ENCODE measurements around the gene ERCC8.
"Not testable (repeated sequence)": the region's sequence is repeated elsewhere in the genome, so short reads cannot be mapped to it uniquely, and the experiment has no call there.

ERCC8 gene

DNA sequence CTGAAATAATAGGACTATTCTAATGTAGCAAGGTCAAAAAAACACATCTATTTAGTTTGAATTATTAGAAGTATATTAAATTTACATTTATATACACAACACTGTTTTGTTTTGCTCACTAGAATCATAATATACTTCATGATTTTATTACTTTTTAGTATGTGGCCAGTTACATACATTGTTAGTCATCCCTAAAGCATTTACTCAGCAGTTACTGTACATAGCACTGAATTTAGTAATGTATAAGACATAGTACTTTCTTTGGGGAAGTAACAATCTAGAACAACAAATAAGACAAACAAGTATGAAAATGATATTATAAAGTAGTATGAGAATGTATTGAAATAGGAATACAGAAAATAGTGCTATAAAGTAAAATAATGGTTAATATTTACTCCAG is 28.2 kb downstream of the ERCC8 start:
- DNase-seq (ENCODE audit: low spot score): no peak

DNA sequence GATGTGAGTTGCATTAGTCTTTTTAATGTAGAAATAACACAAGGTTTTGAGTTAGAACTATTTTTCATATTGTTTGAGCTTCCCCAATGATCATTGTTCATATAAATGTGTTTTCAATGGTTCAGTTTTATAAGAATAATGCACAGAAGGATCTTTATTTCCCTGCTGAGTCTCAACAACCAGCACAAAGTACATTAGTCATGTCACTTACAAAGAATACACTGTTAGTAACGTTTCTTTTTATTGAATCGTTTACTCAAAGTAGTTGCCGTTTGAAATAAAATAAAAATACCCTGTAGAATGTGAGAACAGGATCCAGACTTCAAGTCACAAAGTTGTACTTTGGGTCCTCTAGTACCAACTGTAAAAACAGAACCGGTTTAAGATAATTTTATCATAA is 41.5 kb downstream of the ERCC8 start:
- DNase-seq (ENCODE audit: low spot score): no peak

DNA sequence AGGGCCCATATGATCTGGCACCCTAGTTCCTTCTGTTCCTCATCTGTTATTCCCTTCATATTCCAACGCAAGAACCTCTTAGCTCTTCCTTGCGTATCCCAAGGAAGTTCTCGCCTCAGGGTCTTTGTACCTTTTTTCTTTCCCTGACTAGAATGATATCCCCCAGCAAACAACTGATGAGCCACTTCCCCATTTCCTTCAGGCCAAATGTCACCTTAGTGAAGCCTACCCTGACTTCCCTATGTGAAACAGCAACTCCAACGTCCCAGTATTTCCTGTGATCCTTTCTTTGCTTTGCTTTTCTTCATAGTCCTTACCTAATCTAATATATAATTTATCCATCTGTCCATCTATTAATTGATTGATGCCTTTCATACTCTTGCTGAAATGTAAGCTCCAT is 47.9 kb downstream of the ERCC8 start:
- DNase-seq (ENCODE audit: low spot score): no peak

DNA sequence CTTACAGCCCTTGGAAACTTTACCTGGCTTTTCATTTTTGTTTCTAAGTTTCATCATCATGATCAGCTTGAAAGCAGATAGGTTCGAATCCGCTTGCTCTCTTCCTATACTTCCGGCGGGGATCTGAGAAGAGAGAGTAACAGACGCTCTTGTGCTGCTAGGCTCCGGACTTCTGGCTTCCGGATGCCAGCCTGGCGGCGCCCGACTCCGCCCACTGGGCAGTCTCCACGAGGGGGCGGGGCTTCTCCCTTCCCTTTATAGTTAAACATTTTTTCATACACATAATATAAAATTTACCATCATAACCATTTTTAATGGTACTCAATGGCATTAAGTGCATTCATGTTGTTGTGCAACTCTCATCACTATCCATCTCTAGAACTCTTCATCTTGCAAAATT is 51.3 kb downstream of the ERCC8 start:
- DNase-seq (ENCODE audit: low spot score): no peak

DNA sequence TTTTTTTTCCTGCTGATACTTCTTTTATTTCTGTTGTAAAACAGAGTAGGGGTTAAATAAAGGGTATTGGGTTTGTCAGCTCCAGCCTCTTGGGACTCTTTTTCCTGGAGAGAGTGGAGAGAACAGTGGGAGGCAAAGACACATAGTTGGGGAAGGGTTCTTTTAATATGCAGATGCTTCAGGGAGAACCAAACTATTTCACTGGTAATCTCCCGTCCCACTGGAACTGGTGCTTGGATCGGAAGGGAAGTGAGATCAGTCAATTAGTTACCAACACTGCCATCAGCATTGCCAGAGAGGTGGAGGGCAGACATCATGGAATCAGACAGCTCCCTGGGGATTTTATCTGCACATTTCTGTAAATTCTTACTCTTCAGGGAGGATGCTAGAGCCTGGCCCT is 53.2 kb downstream of the ERCC8 start:
- no peak for DNase-seq (ENCODE audit: low spot score)

DNA sequence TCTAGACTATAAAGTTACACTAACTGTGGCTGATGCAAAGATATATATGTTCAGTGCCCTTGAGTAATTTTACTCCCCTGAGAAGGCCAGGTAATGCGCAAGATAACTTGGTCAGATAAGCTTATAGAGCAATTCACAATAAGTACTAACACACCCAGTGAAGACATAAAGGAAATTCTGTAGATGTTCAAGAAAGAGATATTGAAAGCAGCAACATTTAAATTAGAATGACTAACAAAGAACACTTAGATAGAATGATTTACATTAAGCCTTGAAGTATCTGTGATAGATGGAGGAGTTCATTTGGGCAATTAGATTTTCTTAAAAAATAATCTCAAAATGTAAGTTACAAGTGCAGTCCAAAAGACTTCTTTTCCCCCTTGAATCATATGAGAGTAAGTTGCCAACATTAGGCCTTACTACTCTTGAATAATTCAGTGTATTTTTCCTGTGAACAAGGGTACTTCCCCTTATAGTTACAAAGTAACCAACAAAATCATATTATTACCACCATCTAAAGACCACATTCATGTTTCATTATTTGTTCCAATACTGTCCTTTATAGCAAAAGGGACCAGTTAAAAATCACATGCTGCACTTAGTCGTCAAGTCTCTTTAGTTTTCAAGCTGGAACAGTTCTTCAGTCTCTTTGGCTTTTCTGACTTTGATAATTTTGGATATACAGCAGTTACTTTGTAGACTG is 56.4 kb downstream of the ERCC8 start:
- DNase-seq (ENCODE audit: low spot score): no peak

DNA sequence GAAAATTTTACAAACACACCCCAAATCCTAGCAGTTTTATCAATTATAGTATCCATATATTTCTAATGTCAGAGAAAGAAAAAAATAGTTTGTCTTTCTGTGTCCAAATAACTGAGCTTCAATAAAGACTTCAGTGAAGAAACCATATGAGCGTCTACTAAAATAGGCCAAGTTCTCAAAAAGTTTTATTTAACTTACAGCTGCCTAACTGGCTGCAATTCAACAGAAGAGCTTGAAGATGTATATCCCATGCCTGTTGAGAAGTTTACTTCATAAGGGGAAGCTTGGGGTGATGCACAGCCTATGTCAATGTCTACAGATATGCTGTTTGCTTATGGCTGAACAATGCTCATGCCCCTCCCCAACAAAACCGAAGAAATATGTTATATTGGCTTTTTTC is 57.1 kb downstream of the ERCC8 start:
- DNase-seq (ENCODE audit: low spot score): no peak

DNA sequence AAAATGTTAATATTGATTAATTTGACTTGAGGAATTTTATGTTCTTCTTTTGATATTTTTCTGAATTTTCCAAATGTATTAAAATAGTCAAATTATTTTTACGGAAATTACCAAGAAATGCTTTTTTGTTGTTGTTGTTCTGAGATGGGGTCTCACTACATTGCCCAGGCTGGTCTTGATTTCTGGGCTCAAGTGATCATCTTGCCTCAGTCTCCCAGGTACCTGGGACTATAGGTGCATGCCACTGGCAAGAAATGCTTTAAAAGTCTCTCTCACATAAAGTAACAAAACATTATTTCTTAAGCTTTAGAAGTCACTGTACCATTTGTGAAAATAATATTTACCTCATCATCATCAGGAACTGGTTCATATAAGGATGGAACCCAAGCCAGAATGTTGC is 57.8 kb downstream of the ERCC8 start:
- DNase-seq (ENCODE audit: low spot score): no peak

DNA sequence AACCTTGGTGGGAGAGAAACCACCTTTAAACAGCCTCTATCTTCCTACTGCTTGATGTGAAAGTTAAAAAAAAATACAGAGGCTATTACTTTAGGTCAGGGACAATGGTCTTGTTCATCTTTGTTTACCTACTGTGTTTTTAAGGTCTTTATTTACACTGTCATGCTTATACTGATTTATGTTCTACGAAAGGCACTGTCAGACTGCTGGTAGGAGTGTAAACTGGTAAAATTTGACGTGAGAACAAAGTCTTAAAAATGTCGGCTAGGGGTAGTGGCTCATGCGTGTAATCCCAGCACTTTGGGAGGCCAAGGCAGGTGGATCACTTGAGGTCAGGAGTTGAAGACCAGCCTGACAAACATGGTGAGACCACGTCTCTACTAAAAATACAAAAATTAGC is 58.7 kb downstream of the ERCC8 start:
- no peak for DNase-seq (ENCODE audit: low spot score)

DNA sequence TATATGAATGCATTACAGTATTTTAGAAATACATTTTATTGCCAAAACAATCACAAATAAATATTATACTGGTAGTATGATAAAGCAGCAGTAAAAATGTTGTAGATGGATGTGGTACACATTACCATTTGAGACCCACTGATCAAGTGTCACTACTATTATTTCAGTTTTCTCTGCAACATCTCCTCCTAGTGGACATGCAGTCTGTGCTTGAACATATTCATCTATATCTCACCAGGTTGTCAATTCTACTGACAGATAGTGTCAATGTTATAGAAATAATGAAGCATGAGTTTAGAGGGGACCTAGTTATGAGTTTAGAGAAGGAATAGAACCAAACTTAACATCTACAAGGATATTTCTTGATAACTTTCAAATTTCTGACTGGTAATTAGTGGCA is 61.6 kb downstream of the ERCC8 start:
- no peak for DNase-seq (ENCODE audit: low spot score)

DNA sequence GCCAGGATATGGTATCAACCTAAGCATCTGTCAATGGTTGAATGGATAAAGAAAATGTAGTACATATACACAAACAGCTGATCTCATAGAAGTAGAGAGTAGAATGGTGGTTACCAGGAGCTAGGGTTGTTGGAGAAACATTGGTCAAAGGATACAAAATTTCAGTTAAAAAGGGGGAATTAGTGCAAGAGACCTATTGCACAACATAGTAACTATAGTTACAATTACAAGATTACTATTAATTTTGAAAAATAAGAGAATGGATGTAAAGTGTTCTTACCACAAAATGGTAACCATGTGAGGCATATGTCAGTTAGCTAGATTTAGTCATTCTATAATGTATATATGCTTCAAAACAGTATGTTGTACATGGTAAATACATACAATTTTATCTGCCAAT is 72.0 kb downstream of the ERCC8 start:
- no peak for DNase-seq (ENCODE audit: low spot score)

DNA sequence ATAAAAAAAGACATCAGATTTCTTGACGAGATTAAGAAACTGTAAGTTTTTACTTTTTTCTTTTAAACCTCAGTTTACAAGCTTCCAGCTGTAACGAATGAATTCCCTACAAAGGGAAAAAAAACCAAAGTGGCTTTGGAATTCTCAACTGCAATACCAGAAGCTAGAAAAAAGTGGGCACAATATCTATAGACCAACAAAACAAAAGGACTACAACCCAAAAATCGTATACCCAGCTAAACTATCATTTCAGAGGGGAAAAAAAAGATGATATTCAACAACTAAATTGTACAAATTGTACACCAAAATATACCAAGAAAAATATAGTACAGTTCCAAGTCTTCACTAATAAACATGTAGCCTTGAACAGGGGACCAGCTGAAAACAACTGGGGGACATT is 74.0 kb downstream of the ERCC8 start:
- no peak for DNase-seq (ENCODE audit: low spot score)

DNA sequence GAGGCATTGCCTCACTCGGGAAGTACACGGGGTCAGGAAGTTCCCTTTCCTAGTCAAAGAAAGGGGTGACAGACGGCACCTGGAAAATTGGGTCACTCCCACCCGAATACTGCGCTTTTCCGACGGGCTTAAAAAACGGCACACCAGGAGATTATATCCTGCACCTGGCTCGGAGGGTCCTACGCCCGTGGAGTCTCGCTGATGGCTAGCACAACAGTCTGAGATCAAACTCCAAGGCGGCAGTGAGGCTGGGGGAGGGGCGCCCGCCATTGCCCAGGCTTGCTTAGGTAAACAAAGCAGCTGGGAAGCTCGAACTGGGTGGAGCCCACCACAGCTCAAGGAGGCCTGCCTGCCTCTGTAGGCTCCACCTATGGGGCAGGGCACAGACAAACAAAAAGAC is 84.3 kb downstream of the ERCC8 start:
- DNase-seq (ENCODE audit: low spot score): not testable (repeated sequence)

DNA sequence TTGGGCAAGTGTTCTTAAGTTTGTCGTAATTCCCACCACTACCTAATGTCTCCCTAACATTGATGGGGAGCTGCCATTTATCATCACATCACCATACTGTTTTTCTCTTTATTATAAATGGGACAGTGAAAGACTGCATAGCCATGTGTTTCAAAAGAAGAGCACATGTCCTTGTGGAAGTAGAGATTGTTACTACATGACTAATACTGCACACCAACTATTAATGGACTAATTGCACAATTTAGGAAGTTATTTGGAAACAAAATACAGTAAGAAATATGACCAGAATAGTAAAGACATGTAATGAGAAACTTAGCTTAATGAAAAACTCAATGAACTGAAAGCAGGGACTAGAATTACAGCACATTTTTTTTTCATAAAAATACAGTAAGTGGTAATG is 88.8 kb downstream of the ERCC8 start:
- no peak for DNase-seq (ENCODE audit: low spot score)

DNA sequence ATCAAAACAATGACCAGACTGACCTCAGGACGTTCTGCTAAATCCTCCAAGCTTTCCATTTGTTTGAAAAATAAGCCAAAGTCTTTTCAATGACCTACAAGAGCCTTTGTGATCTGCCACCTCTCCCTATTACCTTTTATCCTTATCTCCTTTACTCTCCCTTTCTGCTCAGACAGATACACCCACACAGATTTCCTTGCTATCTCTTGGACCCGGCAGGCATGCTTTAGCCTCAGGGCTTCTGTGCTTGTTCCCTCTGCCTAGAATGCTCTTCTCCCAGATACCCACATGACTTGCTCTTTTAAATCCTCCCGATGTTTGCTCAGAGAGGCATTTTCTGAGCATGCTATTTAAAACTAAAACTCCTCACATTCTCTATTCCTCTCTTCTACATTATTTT is 91.9 kb downstream of the ERCC8 start:
- no peak for DNase-seq (ENCODE audit: low spot score)

DNA sequence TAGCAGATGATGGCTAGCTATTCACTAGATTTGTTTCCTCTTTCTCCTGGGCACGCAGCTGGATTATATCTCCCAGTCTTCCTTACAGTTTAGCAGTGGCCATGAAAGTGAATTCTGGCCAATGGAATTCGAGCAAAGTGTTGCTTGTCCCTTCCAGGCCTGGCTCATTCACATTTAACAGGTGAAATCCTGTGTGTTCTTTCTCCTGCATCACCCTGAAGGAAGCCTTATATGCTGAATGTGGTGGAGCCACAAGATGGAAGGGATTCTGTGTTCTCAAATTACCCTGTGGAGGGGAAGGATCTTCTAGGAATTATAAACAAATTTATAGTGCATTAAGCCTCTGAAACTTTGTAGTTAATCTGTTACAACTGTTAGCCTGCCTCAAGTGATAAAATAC is 92.6 kb downstream of the ERCC8 start:
- no peak for DNase-seq (ENCODE audit: low spot score)

DNA sequence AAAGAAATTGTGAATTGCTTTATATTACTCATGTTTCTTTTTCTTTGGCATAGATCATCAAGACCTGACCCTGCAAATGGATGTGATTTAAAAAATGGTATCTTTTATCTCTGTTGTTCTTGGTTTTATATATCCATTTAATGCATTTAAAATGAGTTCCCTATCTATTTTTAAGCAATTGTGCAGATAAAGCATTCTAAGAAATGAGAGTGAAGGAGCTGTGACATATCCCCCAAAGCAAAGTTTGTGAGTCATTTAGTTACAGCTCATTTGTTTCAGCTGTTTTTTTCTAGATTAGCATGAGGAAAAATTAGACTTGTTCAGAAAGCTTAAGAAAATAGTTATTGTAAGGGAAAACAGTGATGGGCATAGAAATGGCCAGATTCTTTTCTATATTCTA is 93.2 kb downstream of the ERCC8 start:
- DNase-seq (ENCODE audit: low spot score): no peak

DNA sequence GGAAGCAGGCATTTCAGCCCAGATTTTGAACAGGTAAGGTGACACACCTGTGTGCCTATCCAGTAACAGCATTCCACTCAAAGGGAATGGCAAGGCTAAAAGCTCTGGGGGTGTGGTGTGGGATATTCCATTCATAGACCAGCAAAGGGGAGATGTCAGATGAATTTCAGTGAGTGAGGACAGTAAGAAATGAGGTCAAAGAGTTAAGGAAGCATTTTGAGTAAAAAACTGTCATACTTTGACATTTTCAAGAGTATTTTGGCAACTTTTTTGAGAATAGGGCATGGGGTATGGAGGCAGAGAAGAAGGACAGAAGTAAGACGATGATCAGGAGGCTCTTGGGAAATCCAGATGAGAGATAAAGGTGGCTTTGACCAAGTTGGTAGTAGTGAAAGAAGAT is 98.6 kb downstream of the ERCC8 start:
- DNase-seq (ENCODE audit: low spot score): no peak

DNA sequence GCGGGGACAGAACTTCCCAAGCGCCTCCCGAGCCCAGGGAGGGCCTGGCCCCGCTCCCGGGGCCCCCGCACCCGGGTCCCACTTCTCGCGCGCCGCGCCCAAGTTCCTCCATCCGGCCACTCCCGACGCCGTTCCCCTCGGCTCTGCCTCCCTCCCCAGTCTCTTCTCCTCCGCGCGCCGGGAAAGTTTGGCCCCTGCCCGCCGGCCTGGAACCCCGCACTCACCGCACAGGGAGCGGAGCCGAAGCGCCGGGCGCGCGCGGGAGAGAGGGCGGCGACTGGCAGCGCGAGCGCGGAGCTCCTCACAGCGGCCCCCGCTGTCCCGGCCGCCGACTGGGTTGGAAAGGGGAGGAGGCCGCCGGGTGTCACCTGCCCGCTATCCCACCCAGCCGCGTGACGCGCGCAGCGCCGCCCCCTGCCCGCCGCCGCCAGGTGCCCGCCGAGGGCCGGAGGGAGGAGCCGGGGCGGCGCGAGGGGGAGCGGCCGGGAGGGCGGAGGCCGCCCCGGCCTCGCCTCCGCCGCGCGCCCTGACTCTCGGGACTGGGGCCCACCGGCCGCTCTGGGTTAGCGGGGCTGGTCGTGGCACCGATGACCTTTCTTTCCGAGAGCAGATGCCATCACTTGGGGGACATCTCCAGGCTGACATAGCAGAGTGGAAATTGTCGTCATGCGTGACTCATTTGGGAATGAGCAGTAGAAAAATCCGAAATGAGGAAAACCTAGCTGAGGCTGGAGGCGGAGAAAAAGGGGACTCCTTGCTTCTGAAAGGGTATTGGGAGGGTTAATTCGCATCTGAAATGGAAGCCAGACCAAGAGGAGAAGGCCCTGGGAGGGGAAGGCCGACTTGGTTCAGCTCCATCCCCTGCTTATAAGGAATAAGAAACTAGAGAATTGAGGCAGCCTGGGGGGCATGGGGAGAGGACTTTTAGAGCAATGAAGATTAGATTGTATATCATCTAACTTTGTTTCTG is 100.6 kb downstream of the ERCC8 start, which contains the start of gene ELOVL7:
TSS of gene ELOVL7 (minus strand) at position 334 of the 970 bp plus-strand sequence. CDS start 56,872 bp downstream, outside the sequence.
- DNase-seq (ENCODE audit: low spot score): peak; percentile 94

DNA sequence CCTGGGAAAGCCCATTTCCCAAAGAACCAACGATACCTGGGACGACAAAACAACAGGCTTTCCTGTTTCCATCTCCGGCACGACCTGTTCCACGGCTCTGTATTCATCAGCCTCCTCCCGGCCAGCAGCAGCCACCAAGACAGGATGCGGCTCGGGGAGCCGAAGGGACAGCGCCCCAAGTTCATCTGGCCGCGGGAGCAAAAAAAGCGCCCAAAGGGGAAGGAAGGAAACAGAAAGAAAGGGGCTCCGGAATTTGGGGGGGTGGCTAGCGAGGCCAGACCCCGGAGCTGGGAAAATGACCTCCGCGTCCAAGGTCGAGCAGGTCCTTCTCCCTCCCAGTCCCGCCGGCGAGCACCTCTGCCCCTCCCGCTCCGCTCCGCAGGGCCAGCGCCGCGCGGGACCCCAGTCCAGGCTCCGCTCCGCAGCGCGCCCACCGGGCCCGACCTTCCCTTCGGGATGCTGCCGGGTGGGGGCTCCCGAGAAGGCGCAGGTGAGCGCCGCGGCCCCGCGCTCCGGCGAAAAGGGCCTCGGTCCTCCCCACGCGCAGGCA is 101.4 kb downstream of the ERCC8 start:
- DNase-seq (ENCODE audit: low spot score): peak; percentile 27

DNA sequence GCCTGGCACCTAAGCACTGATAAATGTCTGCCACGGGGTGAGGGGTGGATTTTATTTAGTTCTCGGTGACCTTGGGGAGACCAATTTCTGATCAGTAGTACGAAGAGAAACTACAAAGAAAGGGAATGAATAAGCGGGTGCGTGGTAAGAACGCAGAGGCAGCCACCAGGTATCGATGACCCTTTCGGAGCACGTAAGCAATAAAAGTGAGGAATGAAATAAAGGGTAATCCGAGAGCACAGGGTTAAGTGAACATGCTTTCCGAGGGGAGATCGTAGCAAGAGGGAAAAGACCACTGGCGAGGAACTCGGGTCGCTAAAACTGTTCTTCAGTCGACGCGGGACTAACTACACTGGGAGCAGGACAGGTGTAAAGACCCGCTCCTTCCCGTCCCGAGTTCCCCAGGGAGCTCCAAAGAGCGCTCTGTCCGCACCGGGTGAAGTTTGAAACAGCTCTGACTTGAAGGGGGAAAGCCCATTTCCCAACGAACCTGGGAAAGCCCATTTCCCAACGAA is 101.9 kb downstream of the ERCC8 start:
- DNase-seq (ENCODE audit: low spot score): no peak

DNA sequence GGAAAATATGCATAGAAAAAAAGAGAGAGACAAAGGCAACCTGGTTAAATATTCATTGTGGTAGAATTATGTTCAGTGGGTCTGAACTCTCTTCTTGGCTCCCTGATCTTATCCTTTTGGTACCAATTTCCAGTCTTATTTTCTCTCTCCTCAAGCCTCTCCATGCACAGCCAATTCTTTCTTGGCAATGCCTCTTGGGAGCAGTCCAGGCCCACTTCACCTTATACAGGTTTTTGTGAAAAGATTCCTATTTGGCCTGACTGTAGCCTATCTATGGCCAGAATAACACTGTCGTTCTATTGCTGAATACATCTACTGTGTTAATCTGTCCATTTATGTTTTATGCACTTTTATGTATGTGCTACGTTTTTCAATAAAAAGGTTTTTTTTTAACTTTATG is 103.5 kb downstream of the ERCC8 start:
- no peak for DNase-seq (ENCODE audit: low spot score)

DNA sequence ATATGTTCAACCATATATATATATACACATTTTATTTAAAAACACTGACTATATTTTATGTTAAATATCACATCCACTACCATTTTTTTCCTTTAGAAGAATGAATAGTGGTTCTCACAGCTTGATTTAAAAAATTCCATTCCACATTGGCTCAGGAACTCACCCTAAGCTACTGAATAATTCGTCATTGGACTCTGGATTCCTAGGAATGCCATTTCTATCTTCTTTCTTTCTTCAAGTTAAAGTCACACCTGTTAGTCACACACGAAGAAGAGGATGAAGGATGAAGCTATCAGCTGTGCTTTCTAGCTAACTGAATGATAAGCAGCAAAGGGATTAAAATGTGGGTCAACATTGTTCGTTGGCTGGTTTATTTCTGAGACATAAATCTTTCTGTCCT is 108.7 kb downstream of the ERCC8 start:
- DNase-seq (ENCODE audit: low spot score): no peak
